GM18502 (cell line): Measurements from ENCODE around the gene ADSL.

Source experiments
- ATAC-seq: cut with Tn5 transposase; IDR thresholded peaks from one replicate; pipeline ENCODE4 v1.9.1; 2021; ENCODE audit warnings: mild to moderate bottlenecking; ENCODE audit not compliant: unreplicated experiment, poor library complexity

ADSL gene

GRCh38 chr22:40326905-40327735 lies 19.2 kb upstream of the ADSL start:
- ATAC-seq = no peak

- ATAC-seq = no peak
Observed at GRCh38 chr22:40328546-40329456, 17.5 kb upstream of the ADSL start.

- no peak for ATAC-seq
Observed at GRCh38 chr22:40329466-40329865, 16.8 kb upstream of the ADSL start.

- no peak for ATAC-seq
Observed at GRCh38 chr22:40330086-40330485, 16.2 kb upstream of the ADSL start.

- ATAC-seq = no peak
Observed at GRCh38 chr22:40330615-40331014, 15.7 kb upstream of the ADSL start.

GRCh38 chr22:40331706-40332105 lies 14.6 kb upstream of the ADSL start:
- ATAC-seq = no peak

GRCh38 chr22:40332319-40332781 lies 13.9 kb upstream of the ADSL start:
- no peak for ATAC-seq

- no peak for ATAC-seq
Observed at GRCh38 chr22:40334060-40334459, 12.2 kb upstream of the ADSL start.

- ATAC-seq = no peak
Observed at GRCh38 chr22:40334899-40335298, 11.4 kb upstream of the ADSL start.

GRCh38 chr22:40335358-40335757 lies 10.9 kb upstream of the ADSL start:
- no peak for ATAC-seq

- no peak for ATAC-seq
Observed at GRCh38 chr22:40340044-40340443, 6.3 kb upstream of the ADSL start.

- ATAC-seq = no peak
Observed at GRCh38 chr22:40341604-40342003, 4.7 kb upstream of the ADSL start.

- ATAC-seq = no peak
Observed at GRCh38 chr22:40342521-40342920, 3.8 kb upstream of the ADSL start.

- ATAC-seq = no peak
Observed at GRCh38 chr22:40345271-40345670, 1.0 kb upstream of the ADSL start.

GRCh38 chr22:40345815-40346184 lies 500 bp upstream of the ADSL start:
- ATAC-seq = peak; percentile 23

- no peak for ATAC-seq
Observed at GRCh38 chr22:40347300-40347699, 1.0 kb downstream of the ADSL start.

- ATAC-seq = no peak
Observed at GRCh38 chr22:40348025-40348658, 1.8 kb downstream of the ADSL start.

GRCh38 chr22:40352763-40353162 lies 6.5 kb downstream of the ADSL start:
- ATAC-seq = no peak

- ATAC-seq = no peak
Observed at GRCh38 chr22:40361100-40361499, 14.8 kb downstream of the ADSL start.

- no peak for ATAC-seq
Observed at GRCh38 chr22:40363059-40363458, 16.8 kb downstream of the ADSL start.

GRCh38 chr22:40364431-40364830 lies 18.1 kb downstream of the ADSL start:
- no peak for ATAC-seq
